HUES48 (cell line): ENCODE results near the gene RELB.
"Not testable (repeated sequence)": the region's sequence is repeated elsewhere in the genome, so short reads cannot be mapped to it uniquely, and the experiment has no call there.

ENCODE experiments used
- H3K27ac ChIP-seq: one replicate; pipeline ENCODE4 v1.7.0; 2013; ENCODE audit warnings: low read depth, low read length, inconsistent platforms
- H3K27me3 ChIP-seq: 2 replicates; pipeline ENCODE4 v1.6.1; 2013; ENCODE audit warnings: mild to moderate bottlenecking, low read length; ENCODE audit not compliant: control insufficient read depth, insufficient read depth
- H3K36me3 ChIP-seq: 2 replicates; pipeline ENCODE4 v1.6.1; 2013; ENCODE audit warnings: low read length; ENCODE audit not compliant: control insufficient read depth, insufficient read depth
- H3K4me1 ChIP-seq: 2 replicates; pipeline ENCODE4 v1.6.1; 2013; ENCODE audit warnings: mild to moderate bottlenecking, low read length; ENCODE audit not compliant: control insufficient read depth, insufficient read depth
- H3K4me3 ChIP-seq: 2 replicates; pipeline ENCODE4 v1.5.1; 2013; ENCODE audit warnings: mild to moderate bottlenecking, low read depth, low read length
- H3K9ac ChIP-seq: 2 replicates; pipeline ENCODE4 v1.6.1; 2013; ENCODE audit warnings: mild to moderate bottlenecking, low read depth, low read length, moderate library complexity
- H3K9me3 ChIP-seq: 2 replicates; pipeline ENCODE4 v1.6.1; 2013; ENCODE audit warnings: low read length; ENCODE audit not compliant: control insufficient read depth, insufficient read depth

RELB gene

GRCh38 chr19:44988273-44988672 is 13.0 kb upstream of the RELB start:
- H3K9me3 ChIP-seq, result no peaks in the 10 kb centered on the region
- H3K36me3 ChIP-seq, result peaks cover 70% of the 10 kb centered on the region
- no peaks in the 10 kb centered on the region for H3K27me3 ChIP-seq
- H3K9ac ChIP-seq, result no peak overlapping the region
- no peak overlapping the region for H3K27ac ChIP-seq
- no peak overlapping the region for H3K4me3 ChIP-seq
- H3K4me1 ChIP-seq, result no peaks in the 10 kb centered on the region

- peaks cover 69% of the 10 kb centered on the region for H3K36me3 ChIP-seq
- H3K27me3 ChIP-seq, result no peaks in the 10 kb centered on the region
- H3K9ac ChIP-seq, result no peak overlapping the region
- H3K27ac ChIP-seq, result no peak overlapping the region
- H3K9me3 ChIP-seq, result no peaks in the 10 kb centered on the region
- H3K4me3 ChIP-seq, result no peak overlapping the region
- no peaks in the 10 kb centered on the region for H3K4me1 ChIP-seq
Measured at GRCh38 chr19:44988896-44989556, 12.2 kb upstream of the RELB start.

GRCh38 chr19:44990459-44990858 is 10.8 kb upstream of the RELB start:
- no peaks in the 10 kb centered on the region for H3K9me3 ChIP-seq
- H3K4me3 ChIP-seq, result no peak overlapping the region
- no peaks in the 10 kb centered on the region for H3K27me3 ChIP-seq
- H3K36me3 ChIP-seq, result peaks cover 56% of the 10 kb centered on the region
- H3K9ac ChIP-seq, result no peak overlapping the region
- H3K27ac ChIP-seq, result no peak overlapping the region
- H3K4me1 ChIP-seq, result no peaks in the 10 kb centered on the region

- no peak overlapping the region for H3K27ac ChIP-seq
- H3K4me1 ChIP-seq, result no peaks in the 10 kb centered on the region
- peaks cover 51% of the 10 kb centered on the region for H3K36me3 ChIP-seq
- H3K27me3 ChIP-seq, result no peaks in the 10 kb centered on the region
- H3K9me3 ChIP-seq, result no peaks in the 10 kb centered on the region
- H3K9ac ChIP-seq, result no peak overlapping the region
- H3K4me3 ChIP-seq, result no peak overlapping the region
Measured at GRCh38 chr19:44990966-44991365, 10.3 kb upstream of the RELB start.

- Histone ChIP-seq H3K4me1 (no peaks in the 10 kb centered on the region), H3K27me3 (no peaks in the 10 kb centered on the region), H3K4me3 (no peak overlapping the region), H3K27ac (no peak overlapping the region), H3K9me3 (no peaks in the 10 kb centered on the region), H3K36me3 (peaks cover 39% of the 10 kb centered on the region), H3K9ac (no peak overlapping the region)
Measured at GRCh38 chr19:44992336-44993163, 8.7 kb upstream of the RELB start.

- no peak overlapping the region for H3K4me3 ChIP-seq
- peaks cover 35% of the 10 kb centered on the region for H3K36me3 ChIP-seq
- H3K9me3 ChIP-seq, result no peaks in the 10 kb centered on the region
- no peak overlapping the region for H3K27ac ChIP-seq
- no peaks in the 10 kb centered on the region for H3K4me1 ChIP-seq
- H3K27me3 ChIP-seq, result no peaks in the 10 kb centered on the region
- H3K9ac ChIP-seq, result no peak overlapping the region
Measured at GRCh38 chr19:44993526-44993925, 7.7 kb upstream of the RELB start.

GRCh38 chr19:44993926-44994537 is 7.2 kb upstream of the RELB start:
- no peak overlapping the region for H3K4me3 ChIP-seq
- no peaks in the 10 kb centered on the region for H3K27me3 ChIP-seq
- H3K9me3 ChIP-seq, result no peaks in the 10 kb centered on the region
- no peak overlapping the region for H3K27ac ChIP-seq
- no peak overlapping the region for H3K9ac ChIP-seq
- H3K36me3 ChIP-seq, result peaks cover 35% of the 10 kb centered on the region
- no peaks in the 10 kb centered on the region for H3K4me1 ChIP-seq

- Histone ChIP-seq H3K4me1 (no peaks in the 10 kb centered on the region), H3K9ac (no peak overlapping the region), H3K36me3 (no peaks in the 10 kb centered on the region), H3K9me3 (no peaks in the 10 kb centered on the region), H3K27me3 (no peaks in the 10 kb centered on the region), H3K27ac (no peak overlapping the region), H3K4me3 (no peak overlapping the region)
Measured at GRCh38 chr19:44998025-44998424, 3.2 kb upstream of the RELB start.

- H3K4me3 ChIP-seq, H3K27me3 ChIP-seq, H3K36me3 ChIP-seq, H3K9ac ChIP-seq, H3K4me1 ChIP-seq, H3K9me3 ChIP-seq, H3K27ac ChIP-seq: not testable (repeated sequence)
Measured at GRCh38 chr19:44999131-44999925, 1.9 kb upstream of the RELB start.

- H3K9me3 ChIP-seq, H3K27ac ChIP-seq, H3K36me3 ChIP-seq, H3K27me3 ChIP-seq, H3K9ac ChIP-seq, H3K4me1 ChIP-seq: not testable (repeated sequence)
- peak overlapping the region; percentile 27; the same call in 1 of the 2 replicates for H3K4me3 ChIP-seq
Measured at GRCh38 chr19:45000665-45001064, 599 bp upstream of the RELB start.
